AG08396 (cell line): ENCODE data around the gene AATF.
A peak's percentile ranks its signal among the peaks of the same experiment; 100 is the strongest.

Experiments
- DNase-seq: peaks from one replicate; pipeline ENCODE4 v3.0.0; 2012; ENCODE audit warnings: low spot score, mixed read lengths

Gene AATF, protein sequence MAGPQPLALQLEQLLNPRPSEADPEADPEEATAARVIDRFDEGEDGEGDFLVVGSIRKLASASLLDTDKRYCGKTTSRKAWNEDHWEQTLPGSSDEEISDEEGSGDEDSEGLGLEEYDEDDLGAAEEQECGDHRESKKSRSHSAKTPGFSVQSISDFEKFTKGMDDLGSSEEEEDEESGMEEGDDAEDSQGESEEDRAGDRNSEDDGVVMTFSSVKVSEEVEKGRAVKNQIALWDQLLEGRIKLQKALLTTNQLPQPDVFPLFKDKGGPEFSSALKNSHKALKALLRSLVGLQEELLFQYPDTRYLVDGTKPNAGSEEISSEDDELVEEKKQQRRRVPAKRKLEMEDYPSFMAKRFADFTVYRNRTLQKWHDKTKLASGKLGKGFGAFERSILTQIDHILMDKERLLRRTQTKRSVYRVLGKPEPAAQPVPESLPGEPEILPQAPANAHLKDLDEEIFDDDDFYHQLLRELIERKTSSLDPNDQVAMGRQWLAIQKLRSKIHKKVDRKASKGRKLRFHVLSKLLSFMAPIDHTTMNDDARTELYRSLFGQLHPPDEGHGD

DNA sequence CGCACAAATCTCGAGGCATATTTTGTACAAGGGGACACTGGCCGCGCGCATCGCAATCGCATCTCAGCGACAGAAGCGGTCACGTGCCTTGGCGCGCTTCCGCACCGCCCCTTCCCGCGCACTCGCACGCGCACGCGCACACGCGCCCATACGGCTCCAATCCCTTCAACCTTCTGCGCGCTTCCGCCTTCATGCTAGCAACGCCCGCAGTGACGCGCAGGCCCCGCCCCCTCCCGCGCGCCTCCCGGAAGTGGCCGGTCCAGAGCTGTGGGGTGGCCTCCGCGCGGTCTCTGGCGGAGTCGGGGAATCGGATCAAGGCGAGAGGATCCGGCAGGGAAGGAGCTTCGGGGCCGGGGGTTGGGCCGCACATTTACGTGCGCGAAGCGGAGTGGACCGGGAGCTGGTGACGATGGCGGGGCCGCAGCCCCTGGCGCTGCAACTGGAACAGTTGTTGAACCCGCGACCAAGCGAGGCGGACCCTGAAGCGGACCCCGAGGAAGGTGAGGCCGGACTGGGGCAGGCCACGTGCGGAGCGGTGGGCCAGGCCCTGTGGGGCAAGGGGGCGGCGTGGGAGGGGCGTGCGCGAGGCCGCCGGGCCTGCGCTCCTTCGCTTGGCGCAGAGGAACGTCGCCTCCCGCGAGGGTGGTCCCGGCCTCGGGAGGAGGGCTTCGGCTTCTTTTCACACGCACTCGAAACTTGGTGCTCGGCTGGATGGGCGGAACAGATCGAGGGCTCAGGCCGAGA lies at the start of gene AATF:
TSS of gene AATF (plus strand) at position 238 of the 744 bp plus-strand sequence. CDS start at position 410, 172 bp downstream.
- peak; percentile 99 for DNase-seq

DNA sequence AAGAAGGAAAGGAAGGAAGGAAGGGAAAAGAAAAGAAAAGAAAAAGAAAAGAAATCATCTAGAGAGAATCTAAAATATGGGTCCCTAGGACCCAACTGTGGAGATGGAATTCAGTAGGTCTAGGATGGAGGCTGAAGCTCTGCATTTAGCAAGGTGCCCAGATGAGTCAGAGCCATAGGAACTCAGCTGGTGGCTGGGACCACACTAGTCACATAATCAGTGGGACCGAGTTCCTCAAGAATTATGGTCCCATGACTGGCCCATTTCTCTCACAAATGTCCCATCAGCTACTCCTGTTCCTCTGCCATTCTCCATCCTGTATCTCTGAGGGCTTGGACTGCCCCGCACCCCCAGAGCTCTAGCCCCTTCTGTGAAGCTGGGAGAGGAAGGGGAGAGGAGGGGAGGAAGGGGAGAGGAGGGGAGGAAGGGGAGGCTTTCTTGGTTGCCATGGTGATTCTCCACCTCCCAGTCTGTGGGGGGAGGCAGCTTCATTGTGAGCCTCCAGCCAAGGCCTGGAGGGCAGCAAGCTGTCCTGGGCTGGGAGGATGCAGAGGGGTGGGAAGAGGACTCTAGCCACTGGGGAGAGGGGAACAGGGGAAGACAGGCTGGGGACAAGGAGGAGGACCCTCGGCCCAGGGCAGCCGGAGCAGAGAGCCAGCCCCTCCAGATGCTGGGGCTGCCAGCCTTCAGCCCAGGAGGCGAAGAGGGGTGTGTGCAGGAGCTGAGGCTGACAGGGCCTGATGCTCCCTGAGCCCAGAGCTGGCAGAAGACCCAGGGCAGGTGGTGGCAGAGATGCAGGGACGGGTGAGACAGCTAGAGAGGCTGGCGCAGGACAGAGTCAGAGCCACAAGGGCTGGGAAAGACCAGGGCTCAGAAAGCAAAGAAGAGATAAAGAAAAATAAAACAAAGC lies 49.2 kb upstream of the AATF start:
- no peak for DNase-seq

DNA sequence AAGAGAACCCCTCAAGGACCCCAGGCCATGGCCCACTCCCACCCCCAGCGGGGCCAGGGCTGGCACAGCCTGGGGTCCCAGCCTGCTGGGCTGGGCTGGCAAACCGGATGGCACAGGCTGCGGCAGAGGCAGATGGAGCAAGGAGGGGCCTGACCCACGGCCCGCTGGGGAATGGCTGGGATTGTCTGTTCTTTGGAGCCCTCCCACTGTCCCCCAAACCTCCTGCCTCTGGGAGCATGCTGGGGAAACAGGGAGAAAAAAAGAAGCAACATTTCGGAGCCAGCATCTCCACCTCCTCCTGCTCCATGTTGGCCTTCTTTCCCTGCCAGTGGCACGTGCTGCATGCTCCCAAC lies 48.6 kb upstream of the AATF start:
- DNase-seq = no peak

DNA sequence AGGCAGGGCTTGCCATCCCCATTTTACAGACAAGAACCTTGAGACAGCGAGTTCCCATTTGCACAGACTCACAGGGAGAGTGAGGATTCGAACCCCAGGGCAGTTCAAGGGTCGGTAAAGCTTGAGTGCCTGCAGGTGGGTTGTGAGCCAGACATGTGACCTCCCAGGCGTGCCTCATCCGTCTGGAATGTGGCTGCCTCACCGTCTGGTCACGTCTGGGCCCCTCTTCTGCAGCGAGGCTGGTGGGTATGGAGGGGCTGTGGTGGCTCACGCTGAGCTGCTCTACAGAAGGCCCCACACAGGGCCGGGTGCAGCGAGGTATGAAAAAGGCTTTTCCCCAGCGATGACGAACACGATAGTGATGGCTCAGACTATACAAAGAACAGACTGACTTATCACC lies 47.2 kb upstream of the AATF start:
- DNase-seq = no peak

DNA sequence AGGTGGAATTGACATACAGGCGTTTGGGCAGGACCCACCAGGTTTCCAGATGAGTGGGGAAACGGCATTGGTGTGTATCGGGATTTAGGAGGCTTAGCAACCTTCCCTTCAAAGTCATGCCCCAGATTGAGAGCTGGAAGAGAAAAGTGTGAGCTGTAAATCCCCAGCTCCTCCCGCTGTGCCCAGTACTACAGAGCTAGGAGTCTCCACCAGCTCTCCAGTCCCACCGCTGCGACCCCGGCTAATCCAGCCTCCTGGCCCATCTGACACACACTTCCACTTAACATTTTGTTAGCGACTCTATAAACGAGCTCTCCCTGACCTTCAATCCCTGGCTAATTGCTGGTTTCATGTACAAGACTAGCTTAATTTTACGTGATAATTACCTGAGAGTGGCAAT lies 41.3 kb upstream of the AATF start:
- no peak for DNase-seq

DNA sequence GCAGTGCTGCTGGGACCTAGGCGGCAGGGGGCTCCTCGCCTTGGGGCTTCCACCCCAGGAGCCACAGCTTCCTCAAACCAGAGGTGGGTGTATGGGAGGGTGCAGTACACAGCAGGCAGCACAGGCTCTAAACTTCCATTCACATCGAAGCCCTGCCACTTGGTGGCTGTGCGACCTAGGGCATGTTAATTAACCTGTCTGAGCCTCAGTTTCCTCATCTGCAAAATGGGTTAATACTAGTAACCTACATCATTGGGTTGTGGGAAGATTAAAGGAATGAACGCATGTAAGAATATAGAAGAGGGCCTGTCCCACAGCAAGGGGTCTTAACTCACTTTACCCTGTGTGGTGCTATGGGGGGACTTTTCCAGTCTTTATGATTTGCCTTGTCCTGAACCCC lies 38.2 kb upstream of the AATF start:
- no peak for DNase-seq

DNA sequence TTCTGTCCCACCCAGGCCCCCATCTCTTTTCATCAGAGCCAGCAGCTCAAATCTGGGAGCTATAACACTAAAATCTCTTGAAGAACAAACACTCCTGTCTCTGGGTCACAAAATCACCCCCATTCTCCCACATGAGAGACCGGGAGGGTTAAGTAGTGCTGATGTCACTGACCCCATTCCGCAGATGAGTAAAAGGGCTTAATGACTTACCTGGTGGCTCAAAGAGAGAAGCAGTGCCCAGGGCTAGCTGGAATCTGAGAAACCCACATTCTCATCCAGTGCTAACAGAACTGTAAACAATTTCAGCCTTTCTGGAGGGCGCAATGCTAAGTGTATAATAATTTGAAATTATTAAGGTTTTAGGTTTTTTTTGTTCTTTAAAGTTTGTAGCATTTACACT lies 37.8 kb upstream of the AATF start:
- no peak for DNase-seq

DNA sequence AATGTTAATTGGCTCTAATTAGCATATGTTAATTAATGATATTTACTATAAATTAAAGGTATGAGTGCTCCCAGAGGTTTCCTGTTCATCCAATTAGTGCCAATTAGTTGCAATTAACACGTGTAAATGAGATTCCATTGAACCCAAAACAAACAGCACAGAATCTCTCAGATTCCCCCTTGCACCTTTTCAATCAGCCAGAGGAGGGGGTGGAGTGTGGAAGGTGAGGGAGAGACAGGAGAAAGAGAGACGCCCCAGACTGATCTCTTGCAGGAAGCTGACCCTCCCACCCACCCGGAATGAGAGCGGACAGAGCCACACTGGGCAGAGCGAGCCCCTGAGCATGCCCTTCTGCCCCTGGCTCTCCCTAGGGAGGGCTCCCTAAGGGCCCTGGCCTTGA lies 35.6 kb upstream of the AATF start:
- no peak for DNase-seq

DNA sequence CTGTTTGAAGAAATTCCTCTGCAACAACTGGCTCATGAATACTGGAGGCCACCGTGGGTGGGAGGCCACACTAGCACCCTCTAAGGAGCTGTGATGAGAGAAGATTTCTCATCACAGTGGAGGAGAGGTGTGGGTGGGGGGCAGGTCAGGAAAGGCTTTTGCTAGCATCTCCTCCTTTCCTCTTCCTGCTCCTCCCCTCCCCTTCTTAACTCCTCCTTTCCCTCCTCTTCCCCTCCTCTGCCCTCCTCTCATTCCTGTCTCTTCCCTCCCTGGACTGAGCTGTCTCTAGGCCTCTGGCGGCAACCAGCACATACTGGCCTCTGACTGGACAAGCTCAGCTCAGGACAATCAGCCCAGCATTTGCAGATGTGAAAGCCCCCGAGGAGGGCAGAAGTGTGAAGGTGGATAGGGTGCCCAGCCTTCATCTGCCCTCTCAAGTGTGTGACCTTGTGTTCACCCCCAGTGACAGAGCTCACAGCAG lies 30.5 kb upstream of the AATF start:
- DNase-seq = no peak

DNA sequence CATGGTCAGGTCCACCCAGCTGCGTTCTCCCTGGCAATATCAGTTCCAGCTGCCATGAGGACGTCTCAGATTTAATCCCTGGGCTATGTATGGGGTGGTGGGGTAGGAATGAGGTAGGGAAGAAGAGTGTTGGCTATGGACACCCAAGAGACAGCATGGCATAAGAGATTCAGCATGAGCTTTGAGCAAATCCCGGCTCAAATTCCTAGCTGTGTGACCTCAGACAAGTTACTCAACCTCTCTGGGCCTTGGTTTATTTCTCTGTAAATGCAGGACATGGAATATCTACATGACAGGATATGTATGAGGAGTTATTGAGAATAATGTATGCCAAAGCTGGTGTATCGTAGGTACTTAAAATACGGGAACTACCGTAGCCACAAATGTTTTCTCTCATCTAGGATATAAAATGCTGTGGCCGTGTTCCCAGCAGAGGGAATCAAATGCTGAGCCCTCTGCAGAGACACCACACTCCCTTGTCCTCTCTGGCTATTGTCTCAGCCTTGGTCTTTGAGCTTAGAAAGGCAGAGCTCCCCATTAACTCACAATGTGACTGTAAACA lies 29.3 kb upstream of the AATF start:
- DNase-seq = no peak

DNA sequence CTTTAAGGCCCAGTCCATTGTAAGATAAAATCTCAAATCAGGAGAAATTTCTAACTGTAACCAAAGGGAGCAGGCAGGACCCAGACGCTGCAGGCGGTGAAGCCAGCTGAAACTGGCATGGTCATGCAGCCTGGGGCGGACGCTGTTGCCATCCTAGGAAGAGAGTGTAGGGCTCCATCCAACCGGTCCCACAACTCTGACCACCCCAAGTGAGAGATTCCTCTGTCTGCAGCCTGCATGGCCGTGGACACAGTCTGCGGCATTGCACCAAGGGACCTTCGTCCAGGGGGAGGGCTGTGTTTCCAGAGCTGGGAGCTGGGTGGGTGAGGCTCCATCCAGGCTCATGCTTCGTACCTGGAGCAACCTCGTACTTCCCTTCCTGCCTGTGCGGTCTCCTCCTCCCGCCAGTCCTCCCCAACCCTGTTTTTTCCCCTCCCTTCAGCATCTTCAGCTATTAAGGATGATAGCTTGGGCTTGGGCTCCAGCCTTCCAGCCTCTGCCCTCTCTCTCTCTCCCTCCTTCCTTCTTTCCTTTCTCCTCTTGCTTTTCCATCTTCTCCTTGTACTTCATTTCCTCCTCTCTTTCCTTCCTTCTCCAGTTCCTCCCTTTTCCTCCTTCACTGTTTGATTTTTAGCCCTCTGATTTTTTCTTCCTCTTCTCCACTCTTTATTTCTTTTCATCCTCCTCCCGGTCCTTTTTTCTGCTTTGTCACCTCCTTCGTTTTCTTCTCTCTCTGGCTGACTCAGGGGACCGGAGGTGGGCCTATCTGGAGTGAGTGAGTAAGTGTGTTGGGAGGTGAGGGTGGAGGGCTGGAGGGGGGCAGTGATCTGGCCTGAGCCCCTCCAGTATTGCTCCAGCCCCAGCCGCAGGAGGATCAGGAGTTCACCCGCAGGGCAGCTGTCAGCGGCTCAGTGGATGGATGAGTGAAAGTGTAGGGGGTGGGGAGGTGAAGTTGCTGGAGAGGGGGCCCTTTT lies 28.4 kb upstream of the AATF start:
- DNase-seq = no peak

DNA sequence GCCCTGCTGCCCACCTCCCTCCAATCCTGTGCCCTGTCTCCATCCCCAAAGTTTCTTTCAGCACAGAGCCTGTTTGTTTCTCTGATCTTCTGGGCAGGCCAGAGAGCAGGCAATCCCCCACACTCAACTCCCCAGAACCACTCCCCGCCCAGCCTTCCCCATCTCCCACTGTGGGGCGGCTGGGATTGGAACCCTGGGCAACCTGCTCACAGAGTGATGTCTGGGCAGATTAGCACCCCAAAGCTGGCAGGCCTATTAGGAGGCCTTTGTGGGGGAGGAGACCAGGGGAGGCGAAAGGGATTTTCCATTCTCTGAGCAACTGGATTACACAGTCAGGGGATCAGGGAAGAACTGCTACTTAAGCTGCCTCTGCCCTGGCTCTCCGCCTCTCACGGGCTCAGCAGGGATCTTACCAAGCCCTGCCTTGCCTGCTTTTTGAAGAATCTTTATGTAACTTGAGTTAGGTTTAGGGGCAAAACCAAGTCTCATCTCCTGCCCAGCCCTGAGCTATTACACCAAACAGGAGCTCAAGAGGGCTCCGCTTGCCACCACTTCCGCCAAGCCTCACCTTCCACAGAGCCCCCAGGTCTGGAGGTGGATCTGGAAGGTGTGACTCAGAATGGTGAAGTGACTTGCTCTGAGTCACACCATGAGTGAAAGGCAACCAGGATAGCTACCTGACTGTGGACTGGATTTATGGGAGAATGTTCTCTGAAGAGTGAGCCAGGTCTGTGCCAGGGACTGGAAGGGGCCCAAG lies 27.5 kb upstream of the AATF start:
- DNase-seq = no peak

DNA sequence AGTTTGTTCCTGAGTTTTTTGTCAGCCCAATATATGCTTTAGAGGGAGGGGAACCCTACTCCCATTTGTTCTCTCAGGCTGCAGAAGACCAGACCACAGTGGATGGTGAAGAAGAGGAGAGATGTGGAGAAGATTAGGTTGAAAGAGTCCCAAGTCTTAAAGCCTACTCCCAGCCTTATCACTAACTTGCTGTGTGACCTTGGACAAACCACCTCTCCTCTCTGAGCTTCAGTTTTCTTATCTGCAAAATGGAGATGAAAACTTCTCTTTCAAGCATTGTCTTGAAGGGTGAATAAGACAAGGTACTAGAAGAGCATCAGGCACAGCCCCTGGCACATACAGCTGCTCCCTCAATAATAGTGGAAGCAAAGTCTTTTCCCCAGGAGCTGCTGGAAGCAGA lies 26.6 kb upstream of the AATF start:
- no peak for DNase-seq

DNA sequence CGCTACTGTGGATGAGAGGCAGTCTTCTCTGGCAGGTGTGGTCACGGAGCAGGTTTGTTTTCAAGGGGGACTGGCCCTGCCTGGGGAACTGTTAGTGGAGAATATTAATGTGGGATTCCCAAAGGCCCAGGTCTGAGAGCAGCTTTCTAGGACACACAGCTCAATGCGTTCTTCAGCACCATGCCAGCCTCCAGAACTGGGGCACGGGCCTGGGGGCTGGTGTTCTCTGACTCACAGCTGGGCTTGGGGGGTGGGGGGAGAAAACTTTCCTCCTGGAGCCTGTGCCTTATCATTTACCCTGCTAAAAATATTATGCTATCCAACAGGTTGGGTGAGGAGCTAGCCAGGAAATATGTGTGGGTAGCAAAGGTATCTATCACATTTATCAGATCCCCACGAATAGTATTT lies 24.9 kb upstream of the AATF start:
- DNase-seq = no peak

DNA sequence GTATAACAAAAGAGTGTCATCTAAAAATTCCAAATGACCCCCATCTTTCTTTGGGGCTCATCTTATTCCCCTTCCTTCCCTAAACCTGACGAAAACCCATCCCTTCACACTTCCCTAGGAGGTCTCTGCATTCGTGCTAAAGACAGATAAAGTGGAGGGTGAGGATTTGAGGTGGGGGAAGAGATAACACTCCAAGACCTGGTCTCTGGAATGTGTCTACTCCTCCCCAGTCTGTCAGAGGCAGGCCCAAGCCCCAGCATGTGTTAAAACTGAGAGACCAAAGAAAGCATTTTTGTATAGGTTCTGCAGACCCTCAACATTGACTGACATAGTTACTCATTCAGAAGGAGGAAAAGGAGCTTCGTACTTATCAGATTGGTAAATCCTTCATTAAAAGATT lies 22.5 kb upstream of the AATF start:
- DNase-seq = no peak

DNA sequence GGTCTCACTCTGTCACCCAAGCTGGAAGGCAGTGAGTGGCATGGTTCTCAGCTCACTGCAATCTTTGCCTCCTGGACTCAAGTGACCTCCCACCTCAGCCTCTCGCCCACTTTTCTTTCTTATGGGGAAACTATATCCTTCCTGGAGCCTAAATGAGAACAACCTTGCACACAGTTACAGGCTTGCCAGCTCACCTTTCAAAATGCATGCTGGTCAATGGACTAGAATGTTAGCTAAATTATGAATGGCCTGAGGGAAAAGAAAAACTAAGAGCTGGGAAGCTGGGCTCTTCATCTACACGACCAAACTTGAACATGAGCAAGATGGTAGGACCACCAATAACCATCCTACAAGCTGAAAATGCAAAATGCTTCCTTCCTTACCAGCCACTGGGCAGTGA lies 22.1 kb upstream of the AATF start:
- DNase-seq = no peak

DNA sequence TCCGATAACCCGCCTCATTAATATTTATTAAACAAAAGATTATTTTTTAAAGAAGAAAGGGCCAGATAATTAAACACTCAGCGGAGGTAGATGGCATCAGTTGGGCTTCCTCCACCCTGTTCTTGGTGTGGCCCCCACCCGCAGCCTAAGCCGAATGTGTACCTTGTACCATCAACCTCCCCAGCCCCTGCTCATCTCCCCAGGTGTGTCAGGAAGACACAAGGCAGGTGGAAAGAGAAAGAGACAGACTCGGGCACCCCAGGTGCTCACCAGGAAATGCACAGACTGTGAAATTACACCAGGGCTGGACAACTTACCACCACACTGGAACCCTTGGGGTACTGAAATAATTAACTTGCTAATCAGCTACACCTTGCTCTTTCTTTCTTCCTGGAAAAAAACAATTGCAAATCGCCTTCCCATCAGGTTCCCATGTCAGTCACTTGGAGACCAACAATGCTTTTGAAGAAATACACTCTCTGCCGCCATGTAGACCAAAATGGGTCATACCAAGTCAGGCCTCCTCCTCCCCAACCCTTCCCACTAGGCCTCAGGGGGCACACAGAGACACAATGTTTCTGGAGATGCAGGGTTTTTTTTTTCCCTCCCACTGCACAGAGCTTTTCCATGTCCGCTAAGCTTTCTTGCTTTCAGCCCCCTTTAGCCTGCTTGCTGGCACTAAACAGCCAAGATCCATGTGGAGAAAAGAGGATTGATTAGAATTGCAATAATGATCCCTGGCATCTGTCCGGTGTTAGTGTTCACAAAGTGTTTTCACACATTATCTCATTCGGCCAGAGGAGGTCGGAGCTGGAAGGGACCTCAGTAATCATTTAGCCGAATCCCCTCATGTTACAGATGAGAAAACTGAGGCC lies 20.0 kb upstream of the AATF start:
- no peak for DNase-seq

DNA sequence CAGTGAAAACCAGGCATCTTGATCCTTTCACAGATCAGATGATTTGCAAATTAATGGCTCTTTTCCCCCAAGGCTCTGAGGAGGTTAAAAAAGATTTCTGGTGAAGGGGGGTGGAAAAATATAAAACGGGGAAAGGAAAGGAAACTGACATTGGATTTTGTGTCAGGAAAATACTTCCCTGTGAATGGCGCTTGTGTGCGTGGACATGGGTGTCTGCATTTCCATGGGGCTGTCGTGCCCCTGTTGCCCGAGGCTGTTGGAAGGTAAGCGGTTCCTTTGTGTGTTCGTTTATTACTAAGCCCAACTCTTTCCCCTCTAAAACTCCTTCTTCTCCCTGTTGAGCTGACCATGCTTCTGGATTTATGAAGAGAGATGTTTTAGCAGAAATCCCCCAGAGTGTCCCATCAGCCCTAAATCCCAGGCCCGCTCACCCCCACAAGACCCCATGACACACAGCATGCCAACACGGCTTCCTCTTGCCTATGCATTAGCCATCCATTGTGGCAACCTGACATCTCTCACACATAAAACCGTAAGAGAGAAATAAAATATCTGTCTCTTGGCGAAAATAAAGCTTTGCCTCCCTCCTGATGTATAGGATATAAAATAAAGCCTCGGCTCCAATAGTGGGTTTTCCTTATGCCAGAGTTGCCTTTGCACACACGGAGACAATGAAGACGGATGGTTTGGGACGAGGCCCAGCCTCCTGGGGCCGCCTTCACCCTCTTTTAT lies 18.7 kb upstream of the AATF start:
- DNase-seq = no peak
